Liver (tissue), 9 donors: ENCODE results near the gene NQO2. TPM values are rescaled to one million over a fixed set of nuclear protein-coding genes. Genes with fewer than 3 reads are reported as not detected.

Experiments used
- DNase-seq: peaks from one replicate; pipeline ENCODE4 v3.0.0-alpha.2; 2017; ENCODE audit warnings: low spot score
- H3K27ac ChIP-seq, 2 donors: one replicate each; pipeline ENCODE4 v1.7.0; 2013; ENCODE audit warnings: inconsistent platforms in 2 of 2, low read length in 2 of 2, control low read depth in 1 of 2, low read depth in 1 of 2, mild to moderate bottlenecking in 1 of 2
- H3K27me3 ChIP-seq, 4 donors: one replicate each; pipeline versions ENCODE4 v1.6.1 to v1.7.0; 2013; ENCODE audit warnings: low read length in 3 of 4, inconsistent platforms in 1 of 4, mild to moderate bottlenecking in 1 of 4, moderate library complexity in 1 of 4; ENCODE audit not compliant: control insufficient read depth in 4 of 4, insufficient read depth in 4 of 4
- H3K36me3 ChIP-seq, 4 donors: one replicate each; pipeline versions ENCODE4 v1.6.1 to v1.7.0; 2013; ENCODE audit warnings: low read length in 3 of 4, mild to moderate bottlenecking in 3 of 4, low read depth in 1 of 4, moderate library complexity in 1 of 4; ENCODE audit not compliant: control insufficient read depth in 4 of 4, insufficient read depth in 3 of 4
- H3K4me1 ChIP-seq, 4 donors: one replicate each; pipeline versions ENCODE4 v1.6.1 to v1.7.0; 2013; ENCODE audit warnings: low read length in 3 of 4, mild to moderate bottlenecking in 3 of 4, moderate library complexity in 1 of 4; ENCODE audit not compliant: control insufficient read depth in 4 of 4, insufficient read depth in 4 of 4
- H3K4me3 ChIP-seq, 3 donors: one replicate each; pipeline versions ENCODE4 v1.6.1 to v1.7.0; 2013; ENCODE audit warnings: low read length in 3 of 3, control low read depth in 1 of 3, low read depth in 1 of 3, mild to moderate bottlenecking in 1 of 3
- H3K9ac ChIP-seq, 2 donors: one replicate each; pipeline ENCODE4 v1.7.0; 2013; ENCODE audit warnings: low read length in 2 of 2, mild to moderate bottlenecking in 2 of 2, moderate library complexity in 2 of 2, control low read depth in 1 of 2, low read depth in 1 of 2
- H3K9me3 ChIP-seq, 4 donors: one replicate each; pipeline versions ENCODE4 v1.6.1 to v1.7.0; 2013; ENCODE audit warnings: low read length in 3 of 4; ENCODE audit not compliant: control insufficient read depth in 4 of 4
- EGR1 ChIP-seq, 2 donors: IDR thresholded peaks; 2 replicates each; pipeline ENCODE4 v1.6.1; 2016 to 2018; ENCODE audit warnings: antibody characterized with exemption in 2 of 2, low read depth in 2 of 2
- FOXA1 ChIP-seq: IDR thresholded peaks from 2 replicates; pipeline ENCODE4 v1.6.1; 2016; ENCODE audit warnings: antibody characterized with exemption
- FOXA2 ChIP-seq: IDR thresholded peaks from 2 replicates; pipeline ENCODE4 v1.6.1; 2016; ENCODE audit warnings: antibody characterized with exemption
- GABPA ChIP-seq, 2 donors: IDR thresholded peaks in 1 of 2; conservative IDR thresholded peaks in 1 of 2; 2 replicates each; pipeline ENCODE4 v1.6.1; 2016; ENCODE audit warnings: antibody characterized with exemption in 2 of 2, mild to moderate bottlenecking in 1 of 2, moderate library complexity in 1 of 2
- HNF4A ChIP-seq, 2 donors: conservative IDR thresholded peaks; 2 replicates each; pipeline ENCODE4 v1.6.1; 2016; ENCODE audit warnings: antibody characterized with exemption in 2 of 2, mild to moderate bottlenecking in 2 of 2
- HNF4G ChIP-seq: IDR thresholded peaks from 2 replicates; pipeline ENCODE4 v1.6.1; 2016; ENCODE audit warnings: antibody characterized with exemption
- JUND ChIP-seq, 2 donors: IDR thresholded peaks; 2 replicates each; pipeline ENCODE4 v1.6.1; 2016; ENCODE audit warnings: antibody characterized with exemption in 2 of 2
- MAX ChIP-seq: IDR thresholded peaks from 2 replicates; pipeline ENCODE4 v1.6.1; 2016; ENCODE audit warnings: antibody characterized with exemption
- NR2F2 ChIP-seq: IDR thresholded peaks from 2 replicates; pipeline ENCODE4 v1.6.1; 2016; ENCODE audit warnings: antibody characterized with exemption
- RAD21 ChIP-seq, 2 donors: IDR thresholded peaks; 2 replicates each; pipeline ENCODE4 v1.6.1; 2016; ENCODE audit warnings: antibody characterized with exemption in 2 of 2, mild to moderate bottlenecking in 2 of 2
- REST ChIP-seq: IDR thresholded peaks from 2 replicates; pipeline ENCODE4 v1.6.1; 2016; ENCODE audit warnings: antibody characterized with exemption, mild to moderate bottlenecking
- RXRA ChIP-seq, 2 donors: IDR thresholded peaks; 2 replicates each; pipeline ENCODE4 v1.6.1; 2017 to 2018; ENCODE audit warnings: antibody characterized with exemption in 2 of 2, mild to moderate bottlenecking in 1 of 2
- SP1 ChIP-seq: IDR thresholded peaks from 2 replicates; pipeline ENCODE4 v1.6.1; 2018; ENCODE audit warnings: antibody characterized with exemption, mild to moderate bottlenecking
- TAF1 ChIP-seq: conservative IDR thresholded peaks from 2 replicates; pipeline ENCODE4 v1.6.1; 2016; ENCODE audit warnings: antibody characterized with exemption, mild to moderate bottlenecking
- YY1 ChIP-seq: IDR thresholded peaks from 2 replicates; pipeline ENCODE4 v1.6.1; 2016; ENCODE audit warnings: antibody characterized with exemption, mild to moderate bottlenecking
- ZBTB33 ChIP-seq: IDR thresholded peaks from 2 replicates; pipeline ENCODE4 v1.6.1; 2016; ENCODE audit warnings: antibody characterized with exemption
- WGBS: extraction: QIAGEN DNeasy Blood & Tissue Kit; methylation state at CpG from one replicate; pipeline ENCODE4 v1.1.7; 2013; 5-methylcytosine and 5-hydroxymethylcytosine counted together
- polyA plus RNA-seq, 2 donors: library from polyadenylated mRNA; stranded (reverse) in 1 of 2; unstranded in 1 of 2; fragments of 200-250 nt in 1 of 2; fragments of >200 nt in 1 of 2; fragmentation: Nextera tagmentation in 1 of 2; extraction: Ambion mirVana in 1 of 2; gene quantifications; one replicate each; pipeline versions ENCODE4 v1.2.1 to v1.2.3, GENCODE V29; 2013 to 2015
- total RNA-seq, 2 donors: library from RNA; depleted of rRNA; stranded (reverse); fragments of >200 nt; gene quantifications; one replicate each; pipeline ENCODE4 v1.2.3, GENCODE V29; 2014
- TF ChIP-seq, protein P1 (sequence below): fragments of 150-350 bp; IDR thresholded peaks from 2 replicates; pipeline ENCODE4 v1.5.1; 2017; ENCODE audit warnings: improper control_type of control experiment, low read depth, low read length; ENCODE audit not compliant: missing input control
- TF ChIP-seq, protein P2 (sequence below): IDR thresholded peaks from 2 replicates; pipeline ENCODE4 v1.6.1; 2016; ENCODE audit warnings: antibody characterized with exemption
- donor health status: healthy.
- donor health status: healthy.
- donor health status: healthy.
- donor health status: healthy.
- donor health status: healthy.

The NQO2 gene
- total and polyA plus RNA-seq, 4 donors: 11.5 to 127 (median 92.7) TPM

- TF ChIP-seq, protein P1, sequence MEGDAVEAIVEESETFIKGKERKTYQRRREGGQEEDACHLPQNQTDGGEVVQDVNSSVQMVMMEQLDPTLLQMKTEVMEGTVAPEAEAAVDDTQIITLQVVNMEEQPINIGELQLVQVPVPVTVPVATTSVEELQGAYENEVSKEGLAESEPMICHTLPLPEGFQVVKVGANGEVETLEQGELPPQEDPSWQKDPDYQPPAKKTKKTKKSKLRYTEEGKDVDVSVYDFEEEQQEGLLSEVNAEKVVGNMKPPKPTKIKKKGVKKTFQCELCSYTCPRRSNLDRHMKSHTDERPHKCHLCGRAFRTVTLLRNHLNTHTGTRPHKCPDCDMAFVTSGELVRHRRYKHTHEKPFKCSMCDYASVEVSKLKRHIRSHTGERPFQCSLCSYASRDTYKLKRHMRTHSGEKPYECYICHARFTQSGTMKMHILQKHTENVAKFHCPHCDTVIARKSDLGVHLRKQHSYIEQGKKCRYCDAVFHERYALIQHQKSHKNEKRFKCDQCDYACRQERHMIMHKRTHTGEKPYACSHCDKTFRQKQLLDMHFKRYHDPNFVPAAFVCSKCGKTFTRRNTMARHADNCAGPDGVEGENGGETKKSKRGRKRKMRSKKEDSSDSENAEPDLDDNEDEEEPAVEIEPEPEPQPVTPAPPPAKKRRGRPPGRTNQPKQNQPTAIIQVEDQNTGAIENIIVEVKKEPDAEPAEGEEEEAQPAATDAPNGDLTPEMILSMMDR: no peak
- TF ChIP-seq NR2F2: no peak
Measured at GRCh38 chr6:2988094-2988425, 11.6 kb upstream of the NQO2 start (continued).

GRCh38 chr6:2988426-2989331, 11.0 kb upstream of the NQO2 start:
- Histone ChIP-seq H3K9ac (peak overlapping the region; percentile 34 to 100), H3K4me3 (peak overlapping the region; percentile 68 to 97 (median 73)), H3K27me3 (no peaks in the 10 kb centered on the region), H3K36me3 (no peaks in the 10 kb centered on the region), H3K27ac (peak overlapping the region; percentile 94 to 100), H3K4me1 (peaks cover 3 to 9% (median 6%) of the 10 kb centered on the region in 4 donors), H3K9me3 (no peaks in the 10 kb centered on the region)
- peak; percentile 77 for TF ChIP-seq MAX
- peak; percentile 65 to 73 for TF ChIP-seq RAD21 (IDR thresholded peaks at IDR 0.05)
- no peak for TF ChIP-seq TAF1
- TF ChIP-seq REST: peak; percentile 30
- no peak for TF ChIP-seq HNF4G
- TF ChIP-seq HNF4A (conservative IDR thresholded peaks at IDR 0.05): no peak
- TF ChIP-seq SP1: peak; percentile 49
- no peak for TF ChIP-seq GABPA (IDR thresholded peaks at IDR 0.05 in 1 of 2, conservative IDR thresholded peaks at IDR 0.05 in 1 of 2)
- TF ChIP-seq, protein P1: peak; percentile 75
- TF ChIP-seq JUND (IDR thresholded peaks at IDR 0.05): peak; percentile 75 to 85
- TF ChIP-seq FOXA1: no peak
- peak; percentile 53 to 71 for TF ChIP-seq RXRA (IDR thresholded peaks at IDR 0.05)
- peak in 1 of 2 donors; percentile 29 for TF ChIP-seq EGR1 (IDR thresholded peaks at IDR 0.05; ENCODE audit: low read depth in 2 of 2)
- no peak for TF ChIP-seq ZBTB33
- peak; percentile 69 for TF ChIP-seq NR2F2
- TF ChIP-seq FOXA2: no peak
- peak; percentile 91 for TF ChIP-seq YY1
- TF ChIP-seq, protein P2, sequence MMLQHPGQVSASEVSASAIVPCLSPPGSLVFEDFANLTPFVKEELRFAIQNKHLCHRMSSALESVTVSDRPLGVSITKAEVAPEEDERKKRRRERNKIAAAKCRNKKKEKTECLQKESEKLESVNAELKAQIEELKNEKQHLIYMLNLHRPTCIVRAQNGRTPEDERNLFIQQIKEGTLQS: no peak
- peak; percentile 85 for DNase-seq
- WGBS: under 1% methylated on average over 64 of the region's 64 CpGs
